Stimulated activated naive CD4-positive, alpha-beta T cell (primary cell): ENCODE data around the gene NSUN2.
"Not testable (repeated sequence)": the region's sequence is repeated elsewhere in the genome, so short reads cannot be mapped to it uniquely, and the experiment has no call there.

Source experiments
- DNase-seq, 6 experiments: peaks; one replicate each; lab custom pipeline; 2025; lab: John Stamatoyannopoulos, UW

Gene NSUN2

DNA sequence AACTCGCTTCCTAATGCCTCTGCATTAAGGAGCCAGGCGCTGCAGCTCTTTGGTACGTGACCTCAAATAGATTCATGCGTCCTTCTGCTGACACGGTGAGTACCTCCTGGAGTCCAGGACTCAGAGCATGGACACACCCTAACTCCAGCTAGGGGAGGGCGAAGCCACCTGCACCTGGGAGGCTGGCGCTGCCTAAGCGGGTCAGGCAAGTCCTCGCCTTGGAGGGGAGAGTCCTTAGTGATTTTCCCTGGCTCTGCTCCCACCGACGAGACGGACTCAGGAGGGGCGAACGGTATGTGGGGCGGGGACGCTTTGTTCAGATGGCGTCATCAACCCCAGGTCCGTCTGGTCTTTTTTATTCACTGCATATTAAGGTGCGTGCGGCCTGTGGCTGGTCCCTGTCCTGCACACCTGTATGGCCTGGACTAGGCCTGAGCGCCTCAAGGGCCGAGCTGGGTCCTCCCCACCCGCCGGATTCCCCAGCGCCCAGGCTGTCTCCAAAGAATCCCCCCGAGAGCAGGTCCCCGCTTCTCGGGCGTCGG is 50.3 kb downstream of the NSUN2 start:
- no peak for DNase-seq

DNA sequence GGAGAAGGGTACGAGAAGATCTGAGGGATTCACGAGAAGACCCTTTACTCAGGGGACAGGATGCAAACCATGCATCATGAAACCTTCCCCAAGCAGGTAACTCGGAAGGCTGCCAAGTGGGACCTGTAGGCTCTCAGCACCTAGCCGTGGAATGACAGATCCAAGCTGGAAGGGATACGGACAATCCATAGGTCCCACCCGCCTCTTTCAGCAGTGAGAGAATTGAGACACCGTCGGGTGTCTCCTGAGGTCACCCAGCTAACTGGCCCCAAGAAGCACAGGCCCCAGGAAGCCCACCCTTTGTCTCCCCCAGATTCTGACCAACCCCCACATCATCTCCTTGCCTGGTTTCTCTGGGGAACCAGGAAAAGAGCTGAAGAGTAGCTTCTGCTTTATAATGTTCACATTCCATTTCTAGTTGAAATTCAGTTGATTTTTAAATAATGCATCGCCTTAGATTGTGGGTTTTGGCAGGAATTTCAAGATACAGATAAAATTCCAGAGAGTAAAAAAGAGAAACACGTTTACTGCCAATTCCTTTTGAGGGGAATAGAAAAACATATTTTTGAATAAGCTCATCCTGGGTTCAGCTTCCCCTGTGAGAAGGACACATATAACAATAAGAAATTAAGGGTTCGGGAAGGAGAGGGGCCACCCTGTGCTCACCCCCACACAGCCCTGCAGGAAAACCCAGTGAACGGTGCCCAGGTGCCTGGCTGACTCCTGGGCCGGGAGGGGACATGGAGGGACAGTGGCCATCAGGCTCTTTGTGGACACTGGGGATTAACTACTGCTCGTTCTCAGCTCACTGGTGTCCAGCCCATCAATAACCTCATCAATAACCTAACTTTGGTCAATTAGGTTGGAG is 51.1 kb downstream of the NSUN2 start:
- DNase-seq = no peak

DNA sequence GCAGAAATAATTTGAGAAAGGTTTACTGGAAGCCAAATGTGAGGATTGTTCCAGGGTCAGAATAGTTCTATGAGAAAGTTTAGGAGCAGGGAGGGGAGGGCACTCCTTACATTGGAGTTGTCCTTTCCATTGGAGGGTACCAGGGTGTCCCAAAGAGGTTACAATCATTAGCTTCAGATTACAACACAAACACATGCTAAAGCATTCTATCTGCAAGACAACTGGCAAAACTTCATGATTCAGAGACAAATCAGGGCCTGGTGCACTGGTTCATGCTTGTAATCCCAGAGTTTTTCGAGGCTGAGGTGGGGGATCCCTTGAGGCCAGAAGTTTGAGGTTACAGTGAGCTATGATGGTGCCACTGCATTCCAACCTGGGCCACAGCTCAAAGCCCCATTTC is 51.8 kb downstream of the NSUN2 start:
- DNase-seq = no peak

DNA sequence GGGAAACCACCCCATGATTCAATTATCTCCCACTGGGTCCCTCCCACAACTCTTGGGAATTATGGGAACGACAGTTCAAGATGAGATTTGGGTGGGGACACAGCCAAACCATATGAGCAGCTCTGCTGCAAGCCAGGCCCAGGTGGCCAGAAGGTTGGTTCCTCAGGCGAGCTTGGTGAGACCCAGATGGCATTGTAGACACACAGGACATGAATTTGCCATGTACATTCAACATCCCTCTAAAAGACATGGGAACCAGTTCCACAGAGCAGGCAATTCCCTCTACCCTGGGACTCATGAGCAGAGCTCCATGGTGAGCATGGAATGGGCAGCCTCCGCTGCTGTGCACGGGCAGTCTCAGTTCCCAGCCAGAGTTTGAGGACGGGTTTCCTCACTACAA is 53.3 kb downstream of the NSUN2 start:
- no peak for DNase-seq

DNA sequence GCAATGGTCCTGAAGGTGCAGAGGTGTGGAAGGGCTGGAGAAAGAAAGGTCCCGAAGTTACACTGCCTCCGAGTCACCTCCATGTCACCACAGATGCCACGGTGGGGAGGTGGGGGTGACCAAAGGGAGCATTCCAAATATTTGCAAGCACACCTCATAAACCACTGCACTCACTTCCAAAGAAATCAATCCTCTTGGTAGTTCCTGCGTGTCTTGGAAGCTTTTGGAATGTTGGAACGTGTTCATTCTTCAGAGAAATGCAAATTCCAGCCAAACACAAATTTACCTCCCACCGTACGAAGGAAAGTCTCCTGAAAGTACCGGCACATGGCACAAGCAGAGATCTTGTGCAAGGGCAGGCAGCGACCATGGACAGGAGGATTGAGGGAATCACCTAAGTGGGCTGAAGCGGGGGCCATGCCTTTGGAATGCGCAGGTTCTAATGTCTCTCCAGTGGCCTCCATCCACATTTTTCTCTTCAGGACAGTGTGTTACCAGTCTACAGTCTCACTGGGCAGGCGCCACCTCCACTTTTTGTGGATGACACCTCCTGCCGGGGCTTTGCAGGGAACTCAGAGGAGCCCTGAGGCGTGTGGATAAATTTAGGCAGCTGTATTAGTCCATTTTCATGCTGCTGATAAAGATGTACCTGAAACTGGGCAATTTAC is 54.0 kb downstream of the NSUN2 start:
- no peak for DNase-seq

DNA sequence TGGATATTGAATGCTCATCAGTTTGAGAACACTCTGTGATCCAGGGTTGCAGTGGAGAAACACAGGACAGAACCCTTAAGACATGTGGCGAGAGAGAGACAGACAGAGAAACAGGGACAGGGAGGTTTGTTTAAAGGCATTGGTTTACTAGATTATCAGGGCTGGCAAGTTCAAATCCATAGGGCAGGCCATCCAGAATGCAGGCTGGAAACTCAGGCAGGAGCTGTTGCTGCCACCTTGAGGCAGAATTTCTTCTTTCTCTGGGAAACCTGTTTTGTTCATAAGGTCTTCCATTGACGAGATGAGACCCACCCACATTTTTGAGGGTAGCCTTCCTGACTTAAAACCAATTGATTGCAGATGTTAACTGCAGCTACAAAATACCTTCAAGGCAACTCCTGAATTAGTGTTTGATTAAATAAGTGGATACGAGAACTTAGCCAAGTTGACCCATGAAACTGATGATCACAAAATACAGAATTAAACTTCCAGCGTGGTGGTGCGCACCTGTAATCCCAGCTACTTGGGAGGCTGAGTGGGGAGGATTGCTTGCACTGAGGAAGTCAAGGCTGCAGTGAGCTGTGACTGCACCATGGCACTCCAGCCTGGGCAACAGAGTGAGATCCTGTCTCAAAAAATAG is 55.9 kb downstream of the NSUN2 start:
- DNase-seq = no peak

DNA sequence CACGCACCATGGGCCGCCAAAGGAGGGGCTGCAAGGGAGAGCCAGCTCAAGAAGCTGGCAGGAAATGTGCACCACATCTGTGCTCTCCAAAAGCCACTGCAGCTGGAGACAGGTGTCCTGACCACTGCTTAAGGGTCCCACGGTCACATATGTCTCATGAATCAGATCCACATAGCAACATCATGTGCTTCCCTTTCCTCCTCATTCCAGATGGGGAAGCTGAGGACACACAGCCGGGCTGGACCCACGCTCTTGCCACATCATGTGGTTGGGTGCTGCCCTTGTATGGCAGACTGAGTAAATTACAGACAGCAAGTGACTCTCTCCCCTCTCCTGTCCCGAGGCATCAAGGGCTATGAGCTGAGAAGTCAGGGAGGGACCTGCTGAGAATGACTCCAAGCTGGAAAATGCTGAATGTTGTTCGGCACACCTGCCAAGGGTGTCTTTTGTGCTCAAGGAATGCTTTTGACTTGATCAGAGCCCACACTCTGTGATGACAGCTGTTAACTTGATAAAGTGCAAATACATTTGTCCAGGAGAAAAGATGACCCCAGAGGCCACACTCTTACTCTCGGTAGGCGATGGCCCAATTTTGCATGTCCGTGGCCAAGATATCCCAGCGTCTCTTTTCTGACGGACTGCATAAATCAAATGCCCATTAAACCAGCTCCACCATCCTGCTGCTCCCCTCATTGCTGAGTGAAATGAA is 58.2 kb downstream of the NSUN2 start:
- no peak for DNase-seq

DNA sequence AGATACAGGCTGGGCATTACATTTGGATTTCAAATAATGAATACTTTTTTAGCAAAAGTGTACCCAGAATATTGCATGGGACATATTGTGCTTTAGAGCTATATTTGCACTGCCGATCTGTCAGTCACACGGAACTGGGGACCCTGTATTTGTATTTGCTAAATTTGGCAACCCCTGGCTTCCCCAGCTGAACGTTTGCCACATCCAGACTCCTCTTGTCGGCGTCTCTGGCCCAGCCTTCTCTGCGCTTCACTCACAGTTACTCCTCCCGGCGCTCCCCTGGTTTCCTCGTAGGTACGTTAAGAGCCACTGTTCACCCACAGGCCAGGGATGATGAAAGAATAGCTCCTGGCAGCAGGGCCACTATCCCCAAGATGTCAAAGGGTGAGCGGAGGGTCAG is 58.7 kb downstream of the NSUN2 start:
- no peak for DNase-seq

DNA sequence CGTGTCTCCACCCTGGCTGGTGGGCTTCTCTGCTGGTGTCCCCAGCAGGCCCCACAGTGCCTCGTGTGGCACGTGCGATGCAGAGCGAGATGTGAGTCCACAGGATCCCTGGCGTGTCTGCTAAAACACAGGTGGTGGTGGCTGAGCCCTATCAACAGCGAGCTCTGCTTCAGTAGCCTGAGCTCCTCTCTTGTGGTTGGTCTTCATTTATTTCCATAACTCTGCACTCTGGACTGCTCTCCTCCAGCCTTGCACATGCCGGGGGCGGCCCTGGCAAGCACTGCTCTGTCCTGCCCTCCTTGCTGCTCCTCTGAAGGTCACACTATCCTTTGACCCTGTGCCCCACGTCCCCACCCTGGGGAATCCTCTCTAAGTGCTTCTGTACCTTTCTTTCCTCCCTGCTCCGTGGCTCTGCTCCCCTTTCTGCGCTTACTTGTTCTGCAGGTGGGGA is 59.2 kb downstream of the NSUN2 start:
- DNase-seq = peak in 1 of 6 experiments; percentile 4

DNA sequence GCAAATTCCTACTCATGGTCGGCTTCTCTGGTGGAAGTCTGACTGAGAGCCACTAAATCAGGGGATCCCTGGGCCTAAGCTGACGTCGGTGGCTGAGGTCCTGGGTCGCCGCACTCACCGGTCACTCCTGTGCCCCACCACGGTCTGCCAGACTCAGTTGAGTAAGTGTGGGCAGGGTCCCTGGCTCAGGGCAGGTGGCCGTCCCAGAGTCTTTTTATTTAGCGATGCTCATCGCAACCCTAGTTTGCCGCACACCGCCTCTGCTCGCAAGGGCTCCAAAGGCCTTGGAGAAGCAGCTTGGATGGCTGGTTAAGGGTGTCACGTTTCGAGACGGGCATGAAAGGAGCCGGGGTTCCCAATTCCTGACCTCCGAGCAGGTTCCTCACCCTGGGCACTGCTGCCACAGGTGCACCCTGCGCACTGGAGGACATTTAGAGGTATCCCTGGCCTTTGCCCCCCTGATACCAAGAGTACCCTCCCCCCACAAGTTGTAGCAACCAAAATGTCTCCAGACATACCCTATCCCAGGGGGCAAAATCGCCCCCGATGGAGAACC is 59.9 kb downstream of the NSUN2 start:
- DNase-seq = no peak

DNA sequence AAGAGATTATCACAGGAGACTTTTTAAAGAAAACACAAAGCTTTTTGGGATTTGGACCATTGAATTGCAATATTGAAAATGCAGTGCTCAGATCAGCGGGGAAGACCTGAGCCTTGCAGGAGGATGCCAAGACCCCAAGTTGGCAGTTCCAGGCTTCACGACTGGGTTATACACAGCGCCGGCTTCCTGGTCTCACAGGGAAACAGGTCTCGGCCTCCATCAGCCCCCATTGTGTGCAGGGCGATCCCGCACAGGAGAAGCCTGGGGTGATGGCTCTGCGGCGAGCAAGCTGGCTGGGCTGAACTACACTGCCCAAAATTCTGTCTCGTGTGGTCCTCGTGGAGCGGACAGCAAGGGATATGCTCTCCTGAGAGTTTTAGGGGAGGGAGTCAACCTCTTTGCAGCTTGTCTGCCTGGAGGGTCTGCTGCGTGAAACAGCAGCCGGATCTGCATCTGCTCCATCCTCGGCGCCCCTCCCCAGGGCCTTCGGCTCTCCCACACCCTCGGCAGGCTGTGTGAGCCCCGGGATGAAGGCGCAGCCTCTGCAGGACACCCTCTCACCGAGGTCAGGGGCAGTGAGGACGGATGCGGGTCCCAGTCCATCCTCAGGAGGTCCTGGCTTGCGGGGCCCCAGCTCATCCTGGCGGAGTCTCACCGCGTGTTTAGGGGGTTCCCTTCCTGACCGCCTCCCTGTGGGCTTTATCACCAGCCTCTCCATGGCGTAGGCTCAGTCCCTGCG is 60.6 kb downstream of the NSUN2 start:
- no peak for DNase-seq

DNA sequence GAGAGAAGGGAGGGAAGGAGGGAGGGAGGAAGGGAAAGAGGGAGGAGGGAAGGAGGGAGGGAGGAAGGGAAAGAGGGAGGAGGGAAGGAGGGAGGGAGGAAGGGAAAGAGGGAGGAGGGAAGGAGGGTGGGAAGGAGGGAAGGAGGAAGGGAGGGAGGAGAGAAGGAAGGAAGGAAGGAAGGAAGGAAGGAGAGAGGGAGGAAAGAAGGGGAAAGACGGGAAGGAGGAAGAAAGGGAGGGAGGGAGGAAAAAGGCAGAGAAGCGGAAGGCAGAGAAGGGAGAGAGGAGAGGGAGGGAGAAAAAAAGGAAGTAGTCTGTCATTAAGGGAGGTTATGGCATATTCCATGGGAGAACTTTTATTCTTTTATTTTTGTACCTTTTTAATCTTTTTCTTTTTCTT is 61.2 kb downstream of the NSUN2 start:
- DNase-seq = not testable (repeated sequence)

DNA sequence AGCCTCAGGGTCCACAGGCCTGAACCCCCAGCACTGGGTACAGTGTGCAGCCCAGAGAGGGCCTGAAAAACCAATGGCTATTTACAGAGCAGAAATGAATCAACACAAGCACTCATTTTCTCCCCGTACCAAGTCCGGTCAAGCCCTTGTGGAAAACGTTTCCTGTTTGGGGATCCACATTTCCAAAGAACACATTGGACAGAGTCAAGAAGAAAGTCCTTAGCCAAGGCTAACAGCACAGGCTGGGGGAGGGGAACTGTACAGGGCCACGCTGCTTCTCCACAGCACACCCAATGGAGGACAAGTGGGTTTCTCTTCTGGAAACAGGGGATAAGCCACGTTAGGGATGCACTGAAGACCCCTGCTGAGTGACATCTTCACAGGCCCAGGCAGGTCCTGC is 62.3 kb downstream of the NSUN2 start:
- no peak for DNase-seq

DNA sequence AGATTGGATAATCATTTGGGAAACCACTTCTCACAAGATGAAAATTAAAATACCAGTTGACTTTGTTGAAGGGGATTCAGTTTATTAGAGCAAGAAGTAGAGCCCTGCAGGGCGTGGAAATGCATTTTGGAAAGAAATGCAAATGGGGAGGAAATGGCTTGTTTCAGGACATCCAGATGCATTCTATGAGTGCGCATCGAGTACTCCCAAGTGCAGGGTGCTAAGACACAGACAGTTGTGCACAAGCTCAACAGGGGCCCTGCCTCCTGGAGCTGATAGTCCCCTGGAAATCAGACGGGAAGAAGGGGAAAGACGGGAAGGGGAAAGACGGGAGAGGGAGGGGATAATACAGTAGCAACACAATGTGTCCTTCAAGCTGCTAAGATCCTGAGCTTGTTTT is 64.0 kb downstream of the NSUN2 start:
- DNase-seq = no peak

DNA sequence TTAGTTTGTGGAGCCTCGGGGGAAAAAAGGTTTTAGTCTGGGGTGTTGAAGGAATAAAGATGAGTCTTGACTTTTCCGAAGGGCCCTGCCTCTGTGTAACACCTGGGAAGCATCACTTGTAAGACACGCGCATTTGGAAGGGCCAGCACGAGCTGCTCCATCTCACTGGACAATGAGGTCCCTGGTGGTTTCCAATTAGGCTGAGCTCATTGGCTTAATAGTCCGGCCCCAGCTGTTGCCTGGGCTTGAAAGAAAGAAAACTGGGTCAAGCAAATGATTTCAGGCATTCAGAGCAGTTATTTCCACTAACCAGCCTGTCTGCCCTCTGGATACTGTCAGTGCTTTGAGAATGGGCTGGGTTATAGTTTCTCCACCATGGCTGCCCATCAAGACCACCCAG is 64.5 kb downstream of the NSUN2 start:
- no peak for DNase-seq

DNA sequence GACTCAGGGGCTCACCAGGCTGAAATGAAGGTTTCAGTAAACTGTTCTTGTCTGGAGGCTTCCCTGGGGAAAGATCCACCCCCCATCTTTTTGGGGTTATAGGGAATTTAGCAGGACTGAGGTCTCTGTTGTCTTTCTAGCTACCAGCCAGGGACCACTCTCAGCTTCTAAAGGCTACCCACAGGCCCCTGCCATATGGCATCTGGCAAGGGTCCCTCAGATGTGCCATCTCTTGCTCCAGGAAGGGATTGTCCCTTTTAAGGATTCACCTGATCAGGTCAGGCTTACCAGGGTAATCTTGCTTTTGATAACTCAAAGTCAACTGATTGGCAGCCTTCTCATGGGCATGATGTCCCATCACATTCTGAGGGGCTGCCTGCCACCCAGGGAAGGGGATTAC is 65.0 kb downstream of the NSUN2 start:
- no peak for DNase-seq

DNA sequence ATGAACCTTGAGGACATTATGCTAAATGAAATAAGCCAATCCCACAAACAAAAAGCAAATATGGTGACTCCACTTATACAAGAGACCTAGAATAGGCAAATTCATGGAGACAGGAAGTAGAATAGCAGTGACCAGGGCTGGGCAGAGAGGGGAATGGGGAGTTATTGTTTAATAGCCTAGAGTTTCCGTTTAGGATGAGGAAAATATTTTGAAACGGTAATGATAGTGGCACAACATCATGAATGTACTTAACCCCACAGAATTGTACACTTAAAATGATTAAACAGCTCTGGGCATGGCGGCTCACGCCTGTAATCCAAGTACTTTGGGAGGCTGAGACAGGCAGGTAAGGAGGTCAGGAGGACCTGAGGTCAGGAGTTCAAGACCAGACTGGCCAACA is 65.8 kb downstream of the NSUN2 start:
- DNase-seq = no peak

DNA sequence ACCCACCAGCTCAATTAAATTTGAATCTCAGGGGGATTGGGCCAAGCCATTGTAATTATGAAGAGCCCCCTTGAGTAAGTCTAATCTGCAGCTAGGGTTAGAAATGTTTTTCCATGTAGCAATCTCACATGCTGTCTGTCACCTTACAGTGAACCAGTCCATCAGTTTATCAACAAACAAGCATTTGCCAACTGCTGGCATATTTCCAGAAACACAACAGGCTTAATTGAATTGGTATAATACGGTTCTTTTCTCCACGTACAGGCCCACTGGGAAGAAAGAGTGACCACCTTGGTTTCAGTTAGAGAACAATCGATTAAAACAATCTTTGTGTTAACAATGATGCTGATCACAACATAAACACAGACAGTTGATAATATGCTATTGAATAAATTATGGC is 67.4 kb downstream of the NSUN2 start:
- no peak for DNase-seq

DNA sequence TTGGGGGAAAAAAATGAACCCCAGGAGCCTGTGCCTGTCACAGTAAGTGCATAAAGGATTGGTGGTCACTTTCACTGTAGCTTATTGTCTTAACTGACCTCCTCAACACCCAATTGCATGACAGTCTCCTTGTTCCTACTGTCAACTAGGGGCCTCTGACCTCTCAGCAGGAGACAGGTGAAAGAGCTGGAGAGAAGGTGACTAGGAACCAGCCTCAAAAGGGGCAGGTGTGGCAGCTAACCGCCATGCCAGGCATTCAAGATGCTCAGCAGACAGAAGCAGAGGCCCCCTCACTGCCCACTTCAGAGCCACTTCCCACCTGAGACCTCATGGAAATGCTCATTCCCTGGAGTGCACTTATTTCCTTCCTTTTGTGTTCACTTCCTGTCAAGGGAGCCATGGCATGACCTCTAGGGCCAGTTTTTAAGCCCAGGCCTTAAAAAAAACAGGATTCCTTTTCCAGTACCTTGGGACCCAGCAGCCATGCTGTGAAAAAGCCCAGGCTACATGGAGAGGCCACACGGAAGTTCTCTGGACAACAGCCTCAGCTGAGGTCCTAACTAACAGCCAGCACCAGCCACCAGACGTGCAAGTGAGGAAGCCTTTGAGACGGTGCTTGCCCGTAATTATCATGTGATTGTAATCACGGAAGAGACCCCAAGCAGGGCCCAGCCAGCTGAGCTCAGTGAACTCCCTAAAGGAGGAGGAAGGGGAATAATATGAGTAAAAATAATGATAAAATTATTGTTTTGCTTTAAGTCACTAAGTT is 74.9 kb downstream of the NSUN2 start:
- DNase-seq = no peak

DNA sequence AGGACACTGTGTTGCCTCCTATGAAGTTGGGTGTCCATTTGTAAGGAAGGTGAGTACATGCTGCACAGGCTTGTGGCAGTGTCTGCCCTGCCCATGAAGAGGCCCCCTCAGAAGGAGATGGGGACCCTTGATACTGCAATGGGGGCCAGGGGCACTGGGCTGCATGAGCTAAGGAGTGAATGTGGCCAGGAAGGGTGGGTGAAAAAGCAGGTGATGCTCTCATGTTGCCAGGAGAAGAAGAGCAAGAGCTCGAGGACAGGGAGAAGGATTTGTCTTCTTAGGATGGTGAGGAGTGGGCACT is 76.1 kb downstream of the NSUN2 start:
- DNase-seq = no peak
